ENCODE results near the gene NEDD8.

Gene NEDD8

GRCh38 chr14:24232121-24232644, at the start of gene NEDD8:
NEDD8 (minus strand) TSS chr14:24232367; CDS start chr14:24232267, 100 bp downstream.
- H3K79me2 ChIP-seq (ENCODE audit: insufficient read depth, low read length): peaks cover 22% of the 10 kb centered on the region
- H3K9ac ChIP-seq (ENCODE audit: low read length): peak within 1 kb of the TSS; percentile 82
- 0 out of 2 replicates have a peak, but pooled peaks cover 3% of the 10 kb centered on the region for H3F3A ChIP-seq (ENCODE audit: insufficient read depth, low read length)
- no peaks in the 10 kb centered on the region for H4K20me1 ChIP-seq (ENCODE audit: insufficient read depth, low read length)
- no peaks in the 10 kb centered on the region for H3K9me3 ChIP-seq (ENCODE audit: low read length)
- peaks cover 27% of the 10 kb centered on the region for H3K4me1 ChIP-seq (ENCODE audit: insufficient read depth, low read length, severe bottlenecking)
- TF ChIP-seq EZH2 (IDR thresholded peaks at IDR 0.05; ENCODE audit: borderline replicate concordance, low read length): no peak
- no peak for TF ChIP-seq CTCF (IDR thresholded peaks at IDR 0.05; ENCODE audit: low read length)
- H3K36me3 ChIP-seq (ENCODE audit: insufficient read depth, low read length): peaks cover 38% of the 10 kb centered on the region
- peak within 1 kb of the TSS; percentile 87 for H3K4me3 ChIP-seq (ENCODE audit: low read depth, low read length, poor library complexity, severe bottlenecking)
- H3K27me3 ChIP-seq (ENCODE audit: insufficient read depth, low read length): no peaks in the 10 kb centered on the region
- peak within 1 kb of the TSS; percentile 70 for H3K27ac ChIP-seq (ENCODE audit: low read depth, low read length, poor library complexity, severe bottlenecking)
- H2AFZ ChIP-seq (ENCODE audit: low read length): 0 out of 2 replicates have a peak within 1 kb of the TSS, but pooled peaks have one; percentile 73
- no peaks in the 10 kb centered on the region for H3K9me2 ChIP-seq (ENCODE audit: low read depth, low read length)
- peak within 1 kb of the TSS; percentile 92 for H3K4me2 ChIP-seq (ENCODE audit: low read length)

- Histone ChIP-seq H3K79me2 (ENCODE audit: insufficient read depth, low read length) (no peaks in the 10 kb centered on the region), H3K27me3 (ENCODE audit: insufficient read depth, low read length) (no peaks in the 10 kb centered on the region), H3K4me1 (ENCODE audit: insufficient read depth, low read length, severe bottlenecking) (peaks cover 16% of the 10 kb centered on the region), H2AFZ (ENCODE audit: low read length) (no peak overlapping the region), H3F3A (ENCODE audit: insufficient read depth, low read length) (no peaks in the 10 kb centered on the region), H4K20me1 (ENCODE audit: insufficient read depth, low read length) (no peaks in the 10 kb centered on the region), H3K9me3 (ENCODE audit: low read length) (no peaks in the 10 kb centered on the region), H3K9ac (ENCODE audit: low read length) (no peak overlapping the region), H3K9me2 (ENCODE audit: low read depth, low read length) (no peaks in the 10 kb centered on the region), H3K27ac (ENCODE audit: low read depth, low read length, poor library complexity, severe bottlenecking) (no peak overlapping the region), H3K36me3 (ENCODE audit: insufficient read depth, low read length) (no peaks in the 10 kb centered on the region), H3K4me2 (ENCODE audit: low read length) (no peak overlapping the region), H3K4me3 (ENCODE audit: low read depth, low read length, poor library complexity, severe bottlenecking) (no peak overlapping the region)
- no peak for TF ChIP-seq CTCF (IDR thresholded peaks at IDR 0.05; ENCODE audit: low read length)
- no peak for TF ChIP-seq EZH2 (IDR thresholded peaks at IDR 0.05; ENCODE audit: borderline replicate concordance, low read length)
Measured at GRCh38 chr14:24281636-24282035, 49.5 kb upstream of the NEDD8 start.

GRCh38 chr14:24280797-24281460, 48.8 kb upstream of the NEDD8 start:
- no peak overlapping the region for H3K27ac ChIP-seq (ENCODE audit: low read depth, low read length, poor library complexity, severe bottlenecking)
- TF ChIP-seq EZH2 (IDR thresholded peaks at IDR 0.05; ENCODE audit: borderline replicate concordance, low read length) (no peak), CTCF (IDR thresholded peaks at IDR 0.05; ENCODE audit: low read length) (no peak)
- no peaks in the 10 kb centered on the region for H3K9me2 ChIP-seq (ENCODE audit: low read depth, low read length)
- peaks cover 16% of the 10 kb centered on the region for H3K4me1 ChIP-seq (ENCODE audit: insufficient read depth, low read length, severe bottlenecking)
- no peaks in the 10 kb centered on the region for H3F3A ChIP-seq (ENCODE audit: insufficient read depth, low read length)
- H3K9me3 ChIP-seq (ENCODE audit: low read length): no peaks in the 10 kb centered on the region
- H3K27me3 ChIP-seq (ENCODE audit: insufficient read depth, low read length): no peaks in the 10 kb centered on the region
- H3K79me2 ChIP-seq (ENCODE audit: insufficient read depth, low read length): no peaks in the 10 kb centered on the region
- H3K9ac ChIP-seq (ENCODE audit: low read length): no peak overlapping the region
- H3K36me3 ChIP-seq (ENCODE audit: insufficient read depth, low read length): no peaks in the 10 kb centered on the region
- no peak overlapping the region for H2AFZ ChIP-seq (ENCODE audit: low read length)
- H3K4me2 ChIP-seq (ENCODE audit: low read length): no peak overlapping the region
- H3K4me3 ChIP-seq (ENCODE audit: low read depth, low read length, poor library complexity, severe bottlenecking): no peak overlapping the region
- no peaks in the 10 kb centered on the region for H4K20me1 ChIP-seq (ENCODE audit: insufficient read depth, low read length)
